GM12873 (cell line): ENCODE data around the gene RUBCN.

ENCODE experiments used
- CTCF ChIP-seq: IDR thresholded peaks from 2 replicates; pipeline ENCODE4 v1.5.1; 2012; ENCODE audit warnings: low read depth, mild to moderate bottlenecking, moderate library complexity, low read length, control low read depth; ENCODE audit not compliant: insufficient read depth; ENCODE audit errors: missing control alignments

RUBCN gene

GRCh38 chr3:197683191-197683590 is 53.5 kb downstream of the RUBCN start:
- TF ChIP-seq CTCF, result no peak

GRCh38 chr3:197682713-197683112 is 54.0 kb downstream of the RUBCN start:
- no peak for TF ChIP-seq CTCF

GRCh38 chr3:197680955-197681521 is 55.7 kb downstream of the RUBCN start:
- TF ChIP-seq CTCF, result peak; percentile 3

- TF ChIP-seq CTCF, result no peak
These were observed 60.8 kb downstream of the RUBCN start for GRCh38 chr3:197675951-197676350.

GRCh38 chr3:197675563-197675860 is 61.2 kb downstream of the RUBCN start:
- no peak for TF ChIP-seq CTCF

- no peak for TF ChIP-seq CTCF
These were observed 61.8 kb downstream of the RUBCN start for GRCh38 chr3:197674741-197675562.

- TF ChIP-seq CTCF, result no peak
These were observed 63.5 kb downstream of the RUBCN start for GRCh38 chr3:197673170-197673569.
